ENCODE results near the gene LRRC27. TPM values are rescaled to one million over a fixed set of nuclear protein-coding genes. Genes with fewer than 3 reads are reported as not detected.
A peak's percentile ranks its signal among the peaks of the same experiment; 100 is the strongest.

Gene LRRC27
- total RNA-seq, 1 donor, result 13.4 TPM

DNA sequence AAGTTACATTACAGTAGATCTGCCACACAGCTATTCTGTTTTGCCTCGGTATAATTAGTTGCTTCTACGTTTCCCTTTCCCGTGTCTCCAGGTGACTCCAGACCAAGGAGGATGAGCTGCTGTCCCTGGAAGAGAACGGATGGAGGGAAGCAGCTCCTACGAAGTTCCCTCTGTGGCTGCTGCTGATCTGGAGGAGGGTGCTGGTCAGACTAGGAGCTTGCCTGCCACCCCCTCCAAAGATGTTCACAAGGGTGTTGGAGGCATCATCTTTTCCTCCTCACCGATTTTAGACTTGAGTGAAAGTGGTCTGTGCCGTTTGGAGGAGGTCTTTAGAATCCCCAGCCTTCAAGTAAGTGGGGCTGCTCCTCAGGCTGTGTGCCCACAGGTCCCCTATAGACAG lies 1.4 kb downstream of the LRRC27 start:
- no peak overlapping the region for H2AFZ ChIP-seq (ENCODE audit: low read length)
- H3K27me3 ChIP-seq (ENCODE audit: insufficient read depth, low read length), result no peaks in the 10 kb centered on the region
- no peaks in the 10 kb centered on the region for H3K9me3 ChIP-seq (ENCODE audit: low read depth, low read length)
- no peaks in the 10 kb centered on the region for H3K36me3 ChIP-seq (ENCODE audit: insufficient read depth, low read length)
- peaks cover 24% of the 10 kb centered on the region for H3K4me1 ChIP-seq (ENCODE audit: insufficient read depth, low read length)
- H3K79me2 ChIP-seq (ENCODE audit: insufficient read depth, low read length), result peaks cover 43% of the 10 kb centered on the region
- peaks cover 7% of the 10 kb centered on the region for H4K20me1 ChIP-seq (ENCODE audit: insufficient read depth, low read length)
- TF ChIP-seq, protein P1, sequence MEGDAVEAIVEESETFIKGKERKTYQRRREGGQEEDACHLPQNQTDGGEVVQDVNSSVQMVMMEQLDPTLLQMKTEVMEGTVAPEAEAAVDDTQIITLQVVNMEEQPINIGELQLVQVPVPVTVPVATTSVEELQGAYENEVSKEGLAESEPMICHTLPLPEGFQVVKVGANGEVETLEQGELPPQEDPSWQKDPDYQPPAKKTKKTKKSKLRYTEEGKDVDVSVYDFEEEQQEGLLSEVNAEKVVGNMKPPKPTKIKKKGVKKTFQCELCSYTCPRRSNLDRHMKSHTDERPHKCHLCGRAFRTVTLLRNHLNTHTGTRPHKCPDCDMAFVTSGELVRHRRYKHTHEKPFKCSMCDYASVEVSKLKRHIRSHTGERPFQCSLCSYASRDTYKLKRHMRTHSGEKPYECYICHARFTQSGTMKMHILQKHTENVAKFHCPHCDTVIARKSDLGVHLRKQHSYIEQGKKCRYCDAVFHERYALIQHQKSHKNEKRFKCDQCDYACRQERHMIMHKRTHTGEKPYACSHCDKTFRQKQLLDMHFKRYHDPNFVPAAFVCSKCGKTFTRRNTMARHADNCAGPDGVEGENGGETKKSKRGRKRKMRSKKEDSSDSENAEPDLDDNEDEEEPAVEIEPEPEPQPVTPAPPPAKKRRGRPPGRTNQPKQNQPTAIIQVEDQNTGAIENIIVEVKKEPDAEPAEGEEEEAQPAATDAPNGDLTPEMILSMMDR (IDR thresholded peaks at IDR 0.05; ENCODE audit: extremely low read depth, low read depth, low read length), result no peak
- H3K4me2 ChIP-seq (ENCODE audit: insufficient read depth, low read length), result no peak overlapping the region
- peak; percentile 18 for DNase-seq (ENCODE audit: insufficient read length, low spot score, missing footprints)
- H3K27ac ChIP-seq (ENCODE audit: low read depth, low read length), result no peak overlapping the region
- no peak overlapping the region for H3K4me3 ChIP-seq (ENCODE audit: insufficient read depth, low read length)

DNA sequence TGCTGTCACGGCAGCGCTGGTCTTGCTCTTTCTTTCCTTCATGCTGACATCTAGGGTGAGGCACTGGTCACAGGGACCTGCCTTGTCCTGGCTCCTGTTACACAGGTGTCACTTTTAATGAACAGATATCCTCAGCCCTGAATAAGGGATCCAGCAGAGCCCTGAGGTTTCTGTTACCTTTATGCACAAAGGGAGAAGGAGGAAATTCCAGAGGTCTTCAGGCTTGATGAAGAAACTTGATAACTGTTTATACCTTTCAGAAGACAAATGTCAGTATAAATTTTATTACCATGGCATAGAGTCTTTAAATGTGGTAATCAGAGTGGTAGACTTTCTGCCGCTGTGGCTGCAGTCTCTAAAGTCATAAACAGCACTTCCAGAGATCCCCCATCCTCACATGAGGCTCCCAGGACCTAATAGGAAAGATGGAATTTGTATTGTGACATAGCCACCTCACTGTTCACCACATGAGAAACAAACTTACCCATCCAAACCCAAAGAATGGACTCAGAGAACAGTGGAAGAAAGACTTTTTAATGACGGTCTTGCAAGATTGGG lies 2.7 kb downstream of the LRRC27 start:
- Histone ChIP-seq H3K9me3 (ENCODE audit: low read depth, low read length) (no peaks in the 10 kb centered on the region), H3K4me1 (ENCODE audit: insufficient read depth, low read length) (peaks cover 15% of the 10 kb centered on the region), H3K27me3 (ENCODE audit: insufficient read depth, low read length) (no peaks in the 10 kb centered on the region), H3K4me3 (ENCODE audit: insufficient read depth, low read length) (no peak overlapping the region), H2AFZ (ENCODE audit: low read length) (no peak overlapping the region), H3K36me3 (ENCODE audit: insufficient read depth, low read length) (no peaks in the 10 kb centered on the region), H3K4me2 (ENCODE audit: insufficient read depth, low read length) (no peak overlapping the region), H3K79me2 (ENCODE audit: insufficient read depth, low read length) (peaks cover 31% of the 10 kb centered on the region), H3K27ac (ENCODE audit: low read depth, low read length) (no peak overlapping the region), H4K20me1 (ENCODE audit: insufficient read depth, low read length) (no peaks in the 10 kb centered on the region)
- DNase-seq (ENCODE audit: insufficient read length, low spot score, missing footprints), result peak; percentile 22
- TF ChIP-seq, protein P1 (IDR thresholded peaks at IDR 0.05; ENCODE audit: extremely low read depth, low read depth, low read length), result no peak

DNA sequence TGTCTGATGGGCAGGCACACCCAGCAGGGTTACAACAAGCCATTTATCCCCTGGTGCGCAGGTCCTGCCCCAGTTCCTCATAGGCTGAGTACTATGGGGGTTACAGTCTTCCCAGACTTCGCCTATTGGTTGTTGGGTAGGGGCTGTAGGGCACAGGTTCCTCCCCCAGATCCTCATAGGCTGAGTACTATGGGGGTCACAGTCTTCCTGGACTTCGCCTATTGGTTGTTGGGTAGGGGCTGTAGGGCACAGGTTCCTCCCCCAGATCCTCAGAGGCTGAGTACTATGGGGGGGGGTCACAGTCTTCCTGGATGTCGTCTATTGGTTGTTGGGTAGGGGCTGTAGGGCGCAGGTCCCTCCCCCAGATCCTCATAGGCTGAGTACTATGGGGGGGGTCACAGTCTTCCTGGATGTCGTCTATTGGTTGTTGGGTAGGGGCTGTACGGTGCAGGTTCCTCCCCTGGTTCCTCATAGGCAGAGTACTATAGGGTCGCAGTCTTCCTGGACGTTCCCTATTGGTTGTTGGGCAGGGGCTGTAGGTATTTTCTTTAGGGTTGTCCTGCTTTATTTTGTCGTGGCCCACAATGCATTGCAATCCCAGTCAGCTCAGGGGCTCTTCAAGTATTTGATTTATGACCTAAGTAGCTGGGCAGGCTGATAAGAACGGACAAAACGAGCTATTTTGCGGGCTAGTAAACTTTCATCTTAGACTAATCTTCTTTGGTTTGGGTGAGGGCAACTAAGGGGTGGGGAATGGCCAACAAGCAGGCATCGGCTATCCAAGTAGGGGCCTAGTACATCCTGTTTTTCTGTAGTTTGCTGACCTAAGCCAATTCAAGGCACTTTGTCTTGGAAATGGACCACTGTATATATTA lies 3.4 kb downstream of the LRRC27 start:
- no peak overlapping the region for H3K27ac ChIP-seq (ENCODE audit: low read depth, low read length)
- H4K20me1 ChIP-seq (ENCODE audit: insufficient read depth, low read length), result no peaks in the 10 kb centered on the region
- no peak overlapping the region for H3K4me2 ChIP-seq (ENCODE audit: insufficient read depth, low read length)
- H2AFZ ChIP-seq (ENCODE audit: low read length), result no peak overlapping the region
- no peak overlapping the region for H3K4me3 ChIP-seq (ENCODE audit: insufficient read depth, low read length)
- peaks cover 24% of the 10 kb centered on the region for H3K79me2 ChIP-seq (ENCODE audit: insufficient read depth, low read length)
- TF ChIP-seq, protein P1 (IDR thresholded peaks at IDR 0.05; ENCODE audit: extremely low read depth, low read depth, low read length), result no peak
- H3K9me3 ChIP-seq (ENCODE audit: low read depth, low read length), result no peaks in the 10 kb centered on the region
- H3K36me3 ChIP-seq (ENCODE audit: insufficient read depth, low read length), result no peaks in the 10 kb centered on the region
- no peaks in the 10 kb centered on the region for H3K27me3 ChIP-seq (ENCODE audit: insufficient read depth, low read length)
- H3K4me1 ChIP-seq (ENCODE audit: insufficient read depth, low read length), result peaks cover 10% of the 10 kb centered on the region
- no peak for DNase-seq (ENCODE audit: insufficient read length, low spot score, missing footprints)

DNA sequence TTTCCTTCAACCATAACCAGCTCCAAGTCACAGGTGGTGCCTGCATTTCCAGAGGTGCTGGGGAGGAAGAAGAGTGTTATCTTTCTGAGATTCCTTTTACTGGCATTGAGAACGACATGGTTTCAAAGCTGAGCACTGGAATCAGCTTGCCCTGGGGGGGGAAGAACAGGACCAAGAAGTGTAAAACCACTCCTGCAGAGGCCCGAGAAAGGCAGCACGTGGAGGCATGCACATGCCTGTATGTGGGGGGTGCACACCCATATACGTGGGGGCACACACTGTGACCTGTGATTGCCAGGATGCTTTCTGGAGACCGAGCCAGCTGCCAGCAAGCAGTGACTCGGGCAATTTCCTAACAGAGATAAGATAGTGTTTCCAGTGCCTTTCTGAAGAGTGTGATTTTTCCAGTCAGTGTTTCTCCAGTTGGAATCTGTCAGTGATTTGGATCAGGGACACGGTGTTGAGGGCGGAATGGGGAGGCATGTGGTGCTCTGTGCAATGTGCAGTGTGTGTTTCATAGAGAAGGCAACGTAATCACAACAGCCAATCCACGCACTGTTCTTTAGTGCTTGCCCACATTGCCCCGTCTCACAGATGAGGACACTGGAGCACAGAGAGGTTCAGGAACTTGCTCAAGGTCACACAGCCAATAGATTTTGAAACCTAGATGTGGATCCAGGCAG lies 4.2 kb downstream of the LRRC27 start:
- Histone ChIP-seq H3K4me3 (ENCODE audit: insufficient read depth, low read length) (no peak overlapping the region), H3K36me3 (ENCODE audit: insufficient read depth, low read length) (no peaks in the 10 kb centered on the region), H3K27ac (ENCODE audit: low read depth, low read length) (no peak overlapping the region), H3K79me2 (ENCODE audit: insufficient read depth, low read length) (peaks cover 16% of the 10 kb centered on the region), H4K20me1 (ENCODE audit: insufficient read depth, low read length) (no peaks in the 10 kb centered on the region), H2AFZ (ENCODE audit: low read length) (no peak overlapping the region), H3K4me2 (ENCODE audit: insufficient read depth, low read length) (no peak overlapping the region), H3K9me3 (ENCODE audit: low read depth, low read length) (no peaks in the 10 kb centered on the region), H3K4me1 (ENCODE audit: insufficient read depth, low read length) (peaks cover 7% of the 10 kb centered on the region), H3K27me3 (ENCODE audit: insufficient read depth, low read length) (no peaks in the 10 kb centered on the region)
- TF ChIP-seq, protein P1 (IDR thresholded peaks at IDR 0.05; ENCODE audit: extremely low read depth, low read depth, low read length), result no peak
- DNase-seq (ENCODE audit: insufficient read length, low spot score, missing footprints), result peak; percentile 61

All from osteoblast (primary cell).